ELF-1 (cell line): ENCODE results near the gene SIM1.
A peak's percentile ranks its signal among the peaks of the same experiment; 100 is the strongest.

Experiments used
- DNase-seq: peaks from one replicate; pipeline ENCODE4 v3.0.0-alpha.2; 2016; ENCODE audit warnings: low read depth, low spot score

Gene SIM1

GRCh38 chr6:100470422-100471120 is 5.8 kb upstream of the SIM1 start:
- no peak for DNase-seq

GRCh38 chr6:100469101-100469859 is 4.6 kb upstream of the SIM1 start:
- peak; percentile 56 for DNase-seq

GRCh38 chr6:100468016-100468622 is 3.4 kb upstream of the SIM1 start:
- no peak for DNase-seq

- DNase-seq = peak; percentile 33
Observed at GRCh38 chr6:100467129-100468015, 2.7 kb upstream of the SIM1 start.

- DNase-seq = peak; percentile 49
Observed at GRCh38 chr6:100466410-100467128, 1.8 kb upstream of the SIM1 start.

- no peak for DNase-seq
Observed at GRCh38 chr6:100465701-100466409, 1.1 kb upstream of the SIM1 start.

GRCh38 chr6:100464162-100464851 is 414 bp downstream of the SIM1 start:
- peak; percentile 55 for DNase-seq

- peak; percentile 35 for DNase-seq
Observed at GRCh38 chr6:100463630-100464161, 1.0 kb downstream of the SIM1 start.

GRCh38 chr6:100462706-100463629 is 1.8 kb downstream of the SIM1 start:
- no peak for DNase-seq

- no peak for DNase-seq
Observed at GRCh38 chr6:100461917-100462705, 2.6 kb downstream of the SIM1 start.

- DNase-seq = peak; percentile 83
Observed at GRCh38 chr6:100461278-100461916, 3.3 kb downstream of the SIM1 start.

GRCh38 chr6:100460650-100461204 is 4.0 kb downstream of the SIM1 start:
- peak; percentile 50 for DNase-seq

- DNase-seq = no peak
Observed at GRCh38 chr6:100459592-100460184, 5.0 kb downstream of the SIM1 start.

GRCh38 chr6:100458841-100459591 is 5.7 kb downstream of the SIM1 start:
- DNase-seq = no peak

GRCh38 chr6:100457311-100457990 is 7.3 kb downstream of the SIM1 start:
- DNase-seq = peak; percentile 73
